Fibroblast of villous mesenchyme (primary cell): Measurements from ENCODE around the gene KIAA1671. TPM values are rescaled to one million over a fixed set of nuclear protein-coding genes. Genes with fewer than 3 reads are reported as not detected.
"Not testable (repeated sequence)": the region's sequence is repeated elsewhere in the genome, so short reads cannot be mapped to it uniquely, and the experiment has no call there.

Experiments used
- DNase-seq: peaks from one replicate; pipeline ENCODE4 v3.0.0-alpha.2; 2010; ENCODE audit warnings: low read depth
- H3K4me3 ChIP-seq: 2 replicates; pipeline ENCODE4 v1.5.1; 2011; ENCODE audit warnings: low read depth, mild to moderate bottlenecking, low read length
- CTCF ChIP-seq: IDR thresholded peaks from 2 replicates; pipeline ENCODE4 v1.5.1; 2012; ENCODE audit warnings: low read depth, mild to moderate bottlenecking, low read length; ENCODE audit not compliant: insufficient read depth
- small RNA-seq: library from RNA; depleted of rRNA; stranded (forward); fragments of <200 nt; gene quantifications from one replicate; pipeline ENCODE3, GENCODE V24; 2012
- total RNA-seq: library from RNA; depleted of rRNA; stranded (reverse); fragments of >200 nt; gene quantifications from 2 replicates; pipeline ENCODE4 v1.2.3, GENCODE V29; 2012

KIAA1671 gene
- total RNA-seq, 1 donor = 3.5 TPM

- TF ChIP-seq CTCF = no peak
Measured at GRCh38 chr22:25236417-25236816, 283.9 kb downstream of the KIAA1671 start.

GRCh38 chr22:25237503-25237902 is 285.0 kb downstream of the KIAA1671 start:
- no peak for TF ChIP-seq CTCF
- DNase-seq = no peak
- no peak overlapping the region for H3K4me3 ChIP-seq

More at GRCh38 chr22:25236417-25236816, 283.9 kb downstream of the KIAA1671 start:
- no peak for DNase-seq
- no peak overlapping the region for H3K4me3 ChIP-seq

GRCh38 chr22:25238058-25238457 is 285.5 kb downstream of the KIAA1671 start:
- not testable (repeated sequence) for DNase-seq, H3K4me3 ChIP-seq

Small RNA genes within 50 kb of the gene (small RNA-seq; reads per million reads assigned to genes)
- not detected for gene Z99916.2

Other genes with a start within 250 kb of the KIAA1671 start
- gene PIWIL3, start 178.0 kb upstream of the KIAA1671 start, total RNA-seq = not detected in 2 replicates
- not detected in 2 replicates for gene SGSM1, start 146.5 kb upstream of the KIAA1671 start, total RNA-seq
- not detected in 2 replicates for gene LHFPL7, start 6.0 kb upstream of the KIAA1671 start, total RNA-seq
- gene CRYBB3, start 247.1 kb downstream of the KIAA1671 start, total RNA-seq = not detected in 2 replicates